K562 (cell line): ENCODE results near the gene STUB1. TPM values are rescaled to one million over a fixed set of nuclear protein-coding genes. Genes with fewer than 3 reads are reported as not detected.

Experiments
- BRD4 ChIP-seq: fragments of 200-600 bp; sonication (generic); IDR thresholded peaks from 2 replicates; pipeline ENCODE4 v1.6.1; 2017; ENCODE audit warnings: inconsistent platforms
- DDX20 ChIP-seq: fragments of 450-650 bp; IDR thresholded peaks from 2 replicates; pipeline ENCODE4 v1.6.1; 2016; ENCODE audit warnings: missing genetic modification characterization, low read depth, mild to moderate bottlenecking, missing compliant biosample characterization, moderate library complexity
- E4F1 ChIP-seq: fragments of 250-450 bp; sonication (Bioruptor Pico); IDR thresholded peaks from 2 replicates; pipeline ENCODE4 v1.5.0; 2021; ENCODE audit warnings: mild to moderate bottlenecking, borderline replicate concordance
- FOS ChIP-seq: IDR thresholded peaks from 3 replicates; pipeline ENCODE4 v1.6.1; 2011; ENCODE audit not compliant: insufficient read length; ENCODE audit errors: extremely low read depth
- GABPA ChIP-seq: fragments of 200-800 bp; sonication (Bioruptor generic); conservative IDR thresholded peaks from 2 replicates; pipeline ENCODE4 v1.6.1; 2016; ENCODE audit warnings: low read depth, missing genetic modification characterization, missing compliant biosample characterization
- HIVEP1 ChIP-seq: fragments of 250-450 bp; sonication (Bioruptor Pico); IDR thresholded peaks from 2 replicates; pipeline ENCODE4 v1.4.0; 2020; ENCODE audit warnings: mild to moderate bottlenecking
- HMGN3 ChIP-seq: IDR thresholded peaks from 2 replicates; pipeline ENCODE4 v1.6.1; 2011; ENCODE audit warnings: borderline replicate concordance, low read depth, mild to moderate bottlenecking, mixed read lengths, low read length; ENCODE audit not compliant: insufficient read length; ENCODE audit errors: extremely low read depth
- MNT ChIP-seq, 2 experiments: fragments of 450-650 bp; conservative IDR thresholded peaks; 2 replicates each; pipeline ENCODE4 v1.6.1; 2017; ENCODE audit warnings: mild to moderate bottlenecking in 2 of 2, moderate library complexity in 2 of 2
- OTX1 ChIP-seq: fragments of 450-650 bp; formaldehyde crosslinking; IDR thresholded peaks from 2 replicates; pipeline ENCODE4 v1.4.0; 2022; ENCODE audit warnings: mild to moderate bottlenecking
- PRMT5 ChIP-seq: sonication (generic); formaldehyde crosslinking; IDR thresholded peaks from 2 replicates; pipeline ENCODE4 v1.5.0; 2020; ENCODE audit warnings: missing genetic modification reagents
- STAT5A ChIP-seq: IDR thresholded peaks from 2 replicates; pipeline ENCODE4 v1.6.1; 2012; ENCODE audit warnings: low read length, inconsistent platforms, borderline replicate concordance
- TARDBP ChIP-seq: fragments of 450-650 bp; IDR thresholded peaks from 2 replicates; pipeline ENCODE4 v1.6.1; 2016
- TEAD2 ChIP-seq: fragments of 450-650 bp; IDR thresholded peaks from 2 replicates; pipeline ENCODE4 v1.6.1; 2016; ENCODE audit warnings: missing genetic modification characterization, control low read depth, missing compliant biosample characterization
- TGIF2 ChIP-seq: sonication (generic); formaldehyde crosslinking; IDR thresholded peaks from 2 replicates; pipeline ENCODE4 v1.8.1; 2022; ENCODE audit warnings: mild to moderate bottlenecking, missing genetic modification reagents, moderate library complexity
- ZNF354B ChIP-seq: fragments of 250-450 bp; sonication (Bioruptor Pico); IDR thresholded peaks from 2 replicates; pipeline ENCODE4 v1.4.0; 2020
- ZNF655 ChIP-seq: fragments of 250-450 bp; sonication (Bioruptor Pico); IDR thresholded peaks from 2 replicates; pipeline ENCODE4 v1.5.0; 2021
- polyA plus RNA-seq, 8 experiments: library from polyadenylated mRNA; depleted of rRNA in 4 of 8; stranded (reverse) in 5 of 8; unstranded in 3 of 8; fragments of >200 nt; fragmentation: Nextera tagmentation in 2 of 8; fragmentation: Illumina TruSeq in 1 of 8; extraction: Ambion mirVana in 2 of 8; extraction: Trizol in 1 of 8; gene quantifications; 2 replicates each; pipeline versions ENCODE4 v1.2.1 to v1.2.3, GENCODE V29; 2011 to 2014; ENCODE audit warnings: inconsistent platforms in 1 of 8, missing spikeins in 1 of 8
- total RNA-seq, 7 experiments: library from RNA; depleted of rRNA in 6 of 7; stranded (reverse); fragments of >200 nt in 6 of 7; fragmentation: Illumina TruSeq in 2 of 7; extraction: Trizol in 2 of 7; gene quantifications; 2 replicates each; pipeline versions ENCODE4 v1.2.1 to v1.2.3, GENCODE V29; 2011 to 2021; ENCODE audit warnings: low replicate concordance in 1 of 7
- TF ChIP-seq, protein P1 (sequence below): fragments of 250-450 bp; sonication (Bioruptor Pico); IDR thresholded peaks from 2 replicates; pipeline ENCODE4 v1.6.1; 2021; ENCODE audit warnings: mild to moderate bottlenecking
- TF ChIP-seq, protein P2 (sequence below): fragments of 450-650 bp; IDR thresholded peaks from 2 replicates; pipeline ENCODE4 v1.6.1; 2016; ENCODE audit warnings: missing biosample characterization, missing genetic modification characterization

STUB1 gene
- total and polyA plus RNA-seq, 9 of the 15 experiments (the other 6 are each of a cell fraction or from before 2014, with no cell fraction given), result 10.6 to 251 (median 152) TPM

DNA sequence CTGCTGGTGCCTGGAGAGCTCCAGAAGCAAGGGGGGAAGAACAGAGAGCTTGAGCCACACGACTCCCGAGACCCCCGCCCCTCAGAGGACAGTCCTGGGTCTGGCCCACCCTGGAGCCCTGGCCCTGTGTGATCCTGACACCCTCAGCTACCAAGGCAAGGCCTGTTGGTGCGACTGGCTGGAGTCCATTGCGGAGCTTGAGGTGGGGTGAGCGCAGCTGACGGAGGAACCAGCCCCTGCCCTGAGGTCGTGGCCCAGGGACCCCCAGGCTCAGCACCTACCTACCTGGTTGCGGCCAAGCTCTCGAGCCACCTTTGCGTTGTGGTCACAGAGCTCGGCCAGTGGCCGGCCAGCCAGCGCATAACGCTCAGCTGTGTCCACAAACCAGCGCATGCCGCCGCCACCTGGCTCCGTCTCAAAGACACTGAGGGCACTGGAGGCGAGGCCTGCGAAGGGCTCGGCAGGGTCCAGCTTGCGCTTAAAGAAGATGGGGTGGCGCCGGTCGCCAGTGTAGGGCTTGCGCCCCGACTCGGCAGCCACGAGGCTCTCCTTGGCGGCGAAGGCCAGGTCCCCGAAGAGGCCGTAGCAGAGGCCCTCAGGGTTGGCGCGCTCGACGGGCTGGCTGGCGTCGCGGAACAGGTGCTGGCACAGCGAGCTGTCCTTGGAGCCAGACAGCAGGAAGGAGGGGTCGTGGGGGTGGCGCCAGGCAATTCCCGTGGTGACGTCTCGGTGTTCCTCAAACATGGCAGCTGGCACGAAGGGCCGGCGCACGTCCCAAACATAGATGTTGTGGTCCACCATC is 6.5 kb downstream of the STUB1 start (continued):
- TF ChIP-seq MNT (conservative IDR thresholded peaks at IDR 0.05) (no peak), TEAD2 (no peak), PRMT5 (CRISPR knock-in tag) (no peak), ZNF655 (CRISPR knock-in tag) (no peak), GABPA (tag) (no peak), TARDBP (no peak), ZNF354B (no peak), DDX20 (tag) (no peak), HIVEP1 (CRISPR knock-in tag) (no peak), STAT5A (no peak), FOS (no peak), BRD4 (no peak), HMGN3 (peak; percentile 14), E4F1 (CRISPR knock-in tag) (no peak), OTX1 (CRISPR knock-in tag) (no peak), TGIF2 (no peak)
- TF ChIP-seq, protein P1, sequence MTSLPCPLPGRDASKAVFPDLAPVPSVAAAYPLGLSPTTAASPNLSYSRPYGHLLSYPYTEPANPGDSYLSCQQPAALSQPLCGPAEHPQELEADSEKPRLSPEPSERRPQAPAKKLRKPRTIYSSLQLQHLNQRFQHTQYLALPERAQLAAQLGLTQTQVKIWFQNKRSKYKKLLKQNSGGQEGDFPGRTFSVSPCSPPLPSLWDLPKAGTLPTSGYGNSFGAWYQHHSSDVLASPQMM (CRISPR knock-in tag), result no peak
- TF ChIP-seq, protein P2, sequence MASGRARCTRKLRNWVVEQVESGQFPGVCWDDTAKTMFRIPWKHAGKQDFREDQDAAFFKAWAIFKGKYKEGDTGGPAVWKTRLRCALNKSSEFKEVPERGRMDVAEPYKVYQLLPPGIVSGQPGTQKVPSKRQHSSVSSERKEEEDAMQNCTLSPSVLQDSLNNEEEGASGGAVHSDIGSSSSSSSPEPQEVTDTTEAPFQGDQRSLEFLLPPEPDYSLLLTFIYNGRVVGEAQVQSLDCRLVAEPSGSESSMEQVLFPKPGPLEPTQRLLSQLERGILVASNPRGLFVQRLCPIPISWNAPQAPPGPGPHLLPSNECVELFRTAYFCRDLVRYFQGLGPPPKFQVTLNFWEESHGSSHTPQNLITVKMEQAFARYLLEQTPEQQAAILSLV, result no peak
